K562 treated with DMSO at 1 percent for 24 hours (cell line): Measurements from ENCODE around the gene CEP164. TPM values are rescaled to one million over a fixed set of nuclear protein-coding genes. Genes with fewer than 3 reads are reported as not detected.

Experiments used
- total RNA-seq: library from RNA; unstranded; fragments of 300-600 nt; gene quantifications from 2 replicates; pipeline ENCODE4 v1.2.3, GENCODE V29; 2022; ENCODE audit warnings: low read depth; ENCODE audit not compliant: insufficient read depth

Gene CEP164
- total RNA-seq = 16.6 and 18.2 TPM in 2 replicates

GRCh38 chr11:117327567-117328374 lies at the start of gene CEP164:
CEP164 (plus strand) TSS chr11:117327854; CDS start chr11:117338587, 10,733 bp downstream.

DNA sequence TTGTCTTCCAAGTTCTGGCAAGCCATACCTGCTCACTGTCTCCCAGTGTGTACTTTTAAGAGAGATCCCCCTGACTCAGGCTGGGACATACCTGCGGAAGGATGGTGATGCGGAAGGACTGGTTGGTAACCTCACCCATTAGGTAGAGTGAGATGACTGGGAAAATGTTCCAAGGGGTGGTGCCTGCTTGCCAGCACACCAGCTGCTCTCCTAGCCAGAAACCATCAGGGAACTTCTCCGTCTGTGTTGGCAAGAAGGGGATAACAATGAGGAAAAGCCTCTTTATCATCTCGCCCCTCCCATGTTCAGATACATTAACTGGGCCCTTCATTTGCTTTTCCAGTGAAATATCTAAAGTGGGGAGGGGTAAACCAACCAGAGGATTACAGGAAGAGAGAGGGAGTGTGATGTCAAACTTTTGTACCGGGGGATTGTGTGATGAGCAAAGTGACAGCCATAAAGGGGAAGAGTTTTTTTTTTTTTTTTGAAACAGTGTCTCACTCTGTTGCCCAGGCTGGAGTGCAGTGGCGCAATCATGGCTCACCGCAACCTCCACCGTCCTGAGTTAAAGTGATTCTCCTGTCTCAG lies 36.8 kb upstream of the CEP164 start, which contains the start of gene BACE1-AS:
Gene BACE1-AS (plus strand): TSS at position 538 of the 588 bp plus-strand sequence.

DNA sequence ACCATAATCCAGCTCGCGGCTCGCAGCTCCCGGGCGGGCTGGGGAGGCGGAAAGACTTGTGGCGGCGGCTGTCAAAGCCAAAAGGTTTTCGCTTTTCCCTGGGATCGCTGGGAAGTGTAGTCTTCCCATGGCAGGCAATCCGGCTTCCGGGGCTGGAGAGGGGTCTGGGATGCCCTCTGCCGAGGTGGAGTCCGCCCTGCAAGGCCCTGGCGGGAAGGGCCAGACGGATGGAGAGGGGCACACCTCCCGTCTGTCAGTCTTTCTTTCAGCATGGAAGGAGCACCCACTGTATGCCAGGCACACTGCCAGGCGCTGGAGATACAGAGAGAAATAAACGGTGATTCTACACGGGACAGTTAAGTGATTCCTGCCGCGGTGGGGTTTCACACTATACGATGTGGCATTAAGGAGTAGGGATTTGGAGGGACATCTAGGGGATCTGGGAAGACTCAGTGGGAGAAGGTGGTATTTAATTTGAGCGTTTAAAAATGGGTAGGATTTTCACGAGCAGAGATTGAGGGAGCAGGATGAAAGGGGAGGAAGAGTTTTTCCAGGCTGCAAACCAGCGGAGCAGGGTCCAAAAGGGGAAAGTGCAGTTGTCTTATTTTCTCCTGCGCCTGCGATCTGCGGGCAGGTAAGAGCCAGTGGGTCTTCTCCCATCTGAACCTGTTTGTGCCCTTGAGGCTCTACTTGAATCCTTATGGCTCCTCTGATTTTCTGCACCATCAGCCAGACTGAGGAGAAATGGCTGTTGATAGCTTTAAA lies 11.3 kb upstream of the CEP164 start, which contains the start of gene BACE1:
Gene BACE1 (minus strand): TSS at position 60 of the 765 bp plus-strand sequence. CDS start 461 bp downstream, outside the sequence.

Other genes starting within 250 kb of the CEP164 start
- gene SIK3, start 229.4 kb upstream of the CEP164 start, total RNA-seq = 9.5 and 10.7 TPM in 2 replicates
- gene PAFAH1B2, start 183.6 kb upstream of the CEP164 start, total RNA-seq = 20.1 and 23.8 TPM in 2 replicates
- gene SIDT2, start 149.1 kb upstream of the CEP164 start, total RNA-seq = 26.6 and 30.2 TPM in 2 replicates
- gene TAGLN, start 128.5 kb upstream of the CEP164 start, total RNA-seq = 7.4 and 8.8 TPM in 2 replicates
- gene PCSK7, start 95.8 kb upstream of the CEP164 start, total RNA-seq = 15.6 and 16.1 TPM in 2 replicates
- 9.7 and 11.2 TPM in 2 replicates for gene RNF214, start 95.2 kb upstream of the CEP164 start, total RNA-seq
- 2.4 and 4.2 TPM in 2 replicates for gene BACE1-AS, start 36.5 kb upstream of the CEP164 start, total RNA-seq
- gene BACE1, start 11.6 kb upstream of the CEP164 start, total RNA-seq = 0.57 and 0.83 TPM in 2 replicates